Activated B cell treated with CpG ODN at 0.5 μM for 24 hours (primary cell): ENCODE data around the gene POU2F1. TPM values are rescaled to one million over a fixed set of nuclear protein-coding genes. Genes with fewer than 3 reads are reported as not detected.

Experiments
- ATAC-seq: fragments of 200-7000 bp; cut with Tn5 transposase; one replicate; pipeline ENCODE4 v1.10.0; 2021; ENCODE audit warnings: low read depth, mild to moderate bottlenecking, moderate library complexity
- CTCF ChIA-PET: fragments of 350-600 bp; sonication (Branson Sonifier 250); formaldehyde crosslinking; loops from one replicate; lab custom pipeline; 2021; ENCODE audit warnings: antibody characterized with exemption; lab: Charles Lee
- POLR2A ChIA-PET: fragments of 350-600 bp; sonication (Branson Sonifier 250); formaldehyde crosslinking; loops from one replicate; lab custom pipeline; 2021; ENCODE audit warnings: antibody characterized with exemption; lab: Charles Lee
- DNase-seq: peaks from one replicate; pipeline ENCODE4 v3.0.0; 2022
- H3K27ac Mint-ChIP-seq: one replicate; pipeline ENCODE4 v1.8.0; 2020; ENCODE audit warnings: mixed read lengths
- H3K27me3 Mint-ChIP-seq: one replicate; pipeline ENCODE4 v1.8.0; 2021; ENCODE audit warnings: mixed read lengths
- H3K36me3 Mint-ChIP-seq: one replicate; pipeline ENCODE4 v1.8.0; 2021; ENCODE audit warnings: low read depth, mixed read lengths
- H3K4me1 Mint-ChIP-seq: one replicate; pipeline ENCODE4 v1.8.0; 2021; ENCODE audit warnings: mixed read lengths
- H3K4me3 Mint-ChIP-seq: one replicate; pipeline ENCODE4 v1.8.0; 2020; ENCODE audit warnings: mild to moderate bottlenecking, mixed read lengths
- H3K9me3 Mint-ChIP-seq: one replicate; pipeline ENCODE4 v1.8.0; 2020; ENCODE audit warnings: mixed read lengths
- intact Hi-C: fragments of 100-400 bp; cut with micrococcal nuclease; formaldehyde crosslinking; loops from one replicate; pipeline ENCODE4 v1.15.1; 2024
- total RNA-seq: library from RNA; stranded (reverse); gene quantifications from 2 replicates; pipeline ENCODE4 v1.2.3, GENCODE V29; 2022
- TF ChIP-seq, protein P1 (sequence below): fragments of 200-600 bp; IDR thresholded peaks from one replicate; pipeline ENCODE4 v1.8.0; 2022; ENCODE audit warnings: antibody characterized with exemption, mild to moderate bottlenecking

POU2F1 gene
- 30.5 and 35.5 TPM in 2 replicates for total RNA-seq

DNA sequence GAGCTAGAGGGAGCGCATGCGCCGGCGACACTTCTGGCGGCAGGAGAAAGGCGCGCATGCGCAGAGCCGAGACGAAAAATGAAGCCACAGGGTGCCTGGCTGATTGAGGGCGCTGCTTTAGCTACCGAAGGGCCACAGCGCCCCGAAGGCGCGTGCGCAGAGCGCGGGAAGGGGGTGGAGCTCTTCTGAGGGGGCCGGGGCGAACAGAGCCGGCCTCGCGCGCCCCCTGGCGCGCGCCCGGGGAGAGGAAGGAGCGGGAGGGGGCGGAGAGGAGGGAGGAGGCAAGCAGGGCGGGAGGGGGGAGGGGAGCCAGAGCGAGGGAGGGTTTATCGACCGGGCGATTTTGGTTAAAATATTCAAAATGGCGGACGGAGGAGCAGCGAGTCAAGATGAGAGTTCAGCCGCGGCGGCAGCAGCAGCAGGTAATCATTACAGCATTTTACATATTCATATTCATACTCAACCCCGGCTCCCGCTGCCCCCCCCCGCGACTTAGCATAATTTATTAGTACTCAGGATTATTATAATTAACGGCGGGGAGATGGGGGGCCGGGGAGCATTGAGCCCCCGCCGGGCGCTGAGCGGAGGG lies at the start of gene POU2F1:
POU2F1 (plus strand) TSS at position 350 of the 589 bp plus-strand sequence; CDS start at position 362, 12 bp downstream.
- Mint-ChIP-seq H3K27me3 (no peaks in the 10 kb centered on the region), H3K4me3 (peak within 1 kb of the TSS; percentile 93), H3K36me3 (peaks cover 11% of the 10 kb centered on the region), H3K9me3 (peaks cover 2% of the 10 kb centered on the region), H3K4me1 (peaks cover 37% of the 10 kb centered on the region), H3K27ac (peak within 1 kb of the TSS; percentile 89)
- ChIA-PET CTCF (interaction anchor here (0.7 to 2.2 kb wide), 18 partner anchors 11 to 333 kb away, joined by 3 to 13 read pairs (median 5); partner anchors contain the start of gene CREG1), POLR2A (interaction anchor here (0.5 to 3.6 kb wide), 43 partner anchors 8 to 1895 kb away, joined by 3 to 51 read pairs (median 5); partner anchors contain the start of genes CREG1, DCAF6, MPC2 and POGK)
- peak; percentile 70 for ATAC-seq
- intact Hi-C loops, result loop anchor here (1.0 to 10.0 kb wide), 15 partner anchors 109 to 1586 kb away; partner anchors contain the start of genes DCAF6, FAM78B, MGST3 and POGK
- TF ChIP-seq, protein P1, sequence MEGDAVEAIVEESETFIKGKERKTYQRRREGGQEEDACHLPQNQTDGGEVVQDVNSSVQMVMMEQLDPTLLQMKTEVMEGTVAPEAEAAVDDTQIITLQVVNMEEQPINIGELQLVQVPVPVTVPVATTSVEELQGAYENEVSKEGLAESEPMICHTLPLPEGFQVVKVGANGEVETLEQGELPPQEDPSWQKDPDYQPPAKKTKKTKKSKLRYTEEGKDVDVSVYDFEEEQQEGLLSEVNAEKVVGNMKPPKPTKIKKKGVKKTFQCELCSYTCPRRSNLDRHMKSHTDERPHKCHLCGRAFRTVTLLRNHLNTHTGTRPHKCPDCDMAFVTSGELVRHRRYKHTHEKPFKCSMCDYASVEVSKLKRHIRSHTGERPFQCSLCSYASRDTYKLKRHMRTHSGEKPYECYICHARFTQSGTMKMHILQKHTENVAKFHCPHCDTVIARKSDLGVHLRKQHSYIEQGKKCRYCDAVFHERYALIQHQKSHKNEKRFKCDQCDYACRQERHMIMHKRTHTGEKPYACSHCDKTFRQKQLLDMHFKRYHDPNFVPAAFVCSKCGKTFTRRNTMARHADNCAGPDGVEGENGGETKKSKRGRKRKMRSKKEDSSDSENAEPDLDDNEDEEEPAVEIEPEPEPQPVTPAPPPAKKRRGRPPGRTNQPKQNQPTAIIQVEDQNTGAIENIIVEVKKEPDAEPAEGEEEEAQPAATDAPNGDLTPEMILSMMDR, result no peak
- peak; percentile 97 for DNase-seq

DNA sequence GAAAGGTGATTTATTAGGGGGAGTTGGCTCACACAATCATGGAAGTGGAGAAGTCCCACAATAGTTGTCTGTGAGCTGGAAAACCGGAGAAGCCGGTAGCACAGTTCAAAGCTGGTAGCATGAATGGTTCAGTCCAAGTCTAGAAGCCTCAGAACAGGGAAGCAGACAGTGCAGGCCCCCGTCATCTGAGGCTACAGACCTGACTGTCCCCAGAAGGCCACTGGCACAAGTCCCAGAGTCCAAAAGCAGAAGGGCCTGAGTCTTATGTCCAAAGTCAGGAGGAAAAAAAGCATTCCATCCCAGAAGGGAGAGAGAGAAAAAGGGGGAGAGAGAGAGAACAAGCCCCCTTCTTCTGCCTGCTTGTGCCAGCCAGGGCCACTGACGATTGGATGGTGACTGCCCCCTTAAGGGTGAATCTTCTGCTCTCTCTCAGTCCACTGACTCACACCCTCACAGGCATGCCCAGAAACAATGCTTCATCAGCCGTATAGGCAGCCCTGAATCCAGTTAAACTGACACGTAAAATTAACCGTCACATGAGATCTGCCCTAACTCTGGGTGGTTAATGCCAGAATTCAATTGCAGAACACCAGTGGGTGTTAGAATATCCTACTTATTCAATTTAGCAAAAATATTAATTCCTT lies 49.3 kb upstream of the POU2F1 start:
- POLR2A ChIA-PET, result no interaction called here
- ATAC-seq, result no peak
- Mint-ChIP-seq H3K36me3 (no peaks in the 10 kb centered on the region), H3K27ac (no peak overlapping the region), H3K27me3 (peaks cover 34% of the 10 kb centered on the region), H3K4me1 (no peaks in the 10 kb centered on the region), H3K9me3 (peaks cover 6% of the 10 kb centered on the region), H3K4me3 (no peak overlapping the region)
- CTCF ChIA-PET, result no interaction called here
- TF ChIP-seq, protein P1, result no peak
- intact Hi-C loops, result no loop called here
- no peak for DNase-seq

DNA sequence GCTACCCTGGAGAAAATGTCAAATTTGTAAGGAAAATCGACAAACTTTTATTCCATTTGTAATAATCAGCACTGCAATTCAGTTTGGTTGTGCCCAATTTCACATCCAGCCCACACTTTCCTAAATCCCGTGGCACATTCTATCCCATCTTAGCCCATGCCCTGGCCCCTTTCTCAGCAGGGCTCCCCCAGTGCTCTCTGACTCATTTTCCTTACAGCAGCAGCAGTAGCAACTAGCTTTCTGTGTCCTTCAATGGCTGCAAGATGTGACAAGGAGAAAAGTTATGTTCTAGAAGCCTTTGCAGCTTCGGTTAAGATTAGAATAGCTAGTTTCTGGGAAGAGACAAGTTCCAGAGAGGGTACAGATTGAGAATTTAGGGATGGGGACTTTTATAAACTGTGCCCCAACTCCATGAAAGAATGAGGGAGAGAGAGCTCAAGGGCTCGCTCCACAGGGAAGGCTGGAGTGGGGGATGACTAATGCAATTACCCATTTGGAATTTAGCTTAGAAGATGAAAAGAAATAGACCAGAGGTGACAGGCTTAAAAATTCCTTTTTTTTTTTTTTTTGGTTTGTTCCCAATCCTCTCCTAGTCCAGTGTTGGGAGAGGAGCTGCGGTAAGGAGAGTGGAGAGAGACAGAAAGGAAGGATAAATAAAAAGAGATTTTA lies 47.0 kb upstream of the POU2F1 start:
- TF ChIP-seq, protein P1, result no peak
- no peak overlapping the region for H3K4me3 Mint-ChIP-seq
- intact Hi-C loops, result no loop called here
- no peaks in the 10 kb centered on the region for H3K36me3 Mint-ChIP-seq
- no peak overlapping the region for H3K27ac Mint-ChIP-seq
- peaks cover 5% of the 10 kb centered on the region for H3K9me3 Mint-ChIP-seq
- H3K27me3 Mint-ChIP-seq, result peaks cover 22% of the 10 kb centered on the region
- POLR2A ChIA-PET, result no interaction called here
- DNase-seq (no peak), ATAC-seq (no peak)
- H3K4me1 Mint-ChIP-seq, result no peaks in the 10 kb centered on the region
- CTCF ChIA-PET, result no interaction called here

DNA sequence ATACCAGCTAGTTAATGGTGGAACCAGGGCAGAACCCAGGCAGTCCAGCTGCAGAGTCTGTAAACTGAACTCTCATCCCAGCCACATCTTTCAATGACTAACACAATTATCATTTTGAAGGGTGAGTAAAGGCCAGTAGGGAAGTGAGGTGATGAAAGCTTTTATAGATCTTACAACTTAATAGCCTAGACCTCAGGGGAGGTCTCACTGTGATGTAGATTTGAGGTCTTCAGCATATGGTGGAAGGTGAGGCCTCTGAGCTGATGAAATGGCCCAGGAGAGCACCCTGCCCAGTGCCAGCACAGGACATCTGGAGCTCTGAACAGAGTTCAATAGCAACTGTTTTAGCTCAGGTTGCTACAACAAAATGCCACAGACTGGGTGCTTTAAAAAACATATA lies 44.8 kb upstream of the POU2F1 start:
- Mint-ChIP-seq H3K4me1 (no peaks in the 10 kb centered on the region), H3K36me3 (no peaks in the 10 kb centered on the region), H3K9me3 (peaks cover 5% of the 10 kb centered on the region), H3K27ac (no peak overlapping the region), H3K4me3 (no peak overlapping the region), H3K27me3 (peaks cover 8% of the 10 kb centered on the region)
- ATAC-seq (no peak), DNase-seq (no peak)
- ChIA-PET CTCF (no interaction called here), POLR2A (no interaction called here)
- intact Hi-C loops, result no loop called here
- TF ChIP-seq, protein P1, result no peak

DNA sequence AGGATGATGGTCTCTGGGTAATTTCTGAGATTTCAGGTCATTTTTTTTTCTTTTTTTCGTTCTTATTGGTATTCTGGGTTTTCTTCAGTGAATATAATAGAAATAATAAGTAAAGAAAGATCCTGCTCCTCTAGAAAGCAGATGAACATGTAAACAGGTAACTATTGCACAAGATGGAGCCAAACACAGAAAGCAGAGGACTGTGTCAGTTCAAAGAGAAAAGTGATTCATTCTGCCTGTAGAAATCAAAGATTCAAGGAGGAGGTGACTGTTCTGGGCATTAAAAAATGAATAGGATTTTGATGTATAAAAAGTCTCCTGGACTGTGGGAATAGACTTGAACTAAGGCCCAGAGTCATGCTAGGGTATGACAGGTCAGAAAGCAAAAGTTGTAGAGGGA lies 41.9 kb upstream of the POU2F1 start:
- H3K27me3 Mint-ChIP-seq, result no peaks in the 10 kb centered on the region

More for the DNA sequence above, 41.9 kb upstream of the POU2F1 start:
- TF ChIP-seq, protein P1, result no peak
- DNase-seq, result no peak
- intact Hi-C loops, result no loop called here
- ChIA-PET CTCF (no interaction called here), POLR2A (no interaction called here)
- Mint-ChIP-seq H3K4me3 (no peak overlapping the region), H3K9me3 (peaks cover 5% of the 10 kb centered on the region), H3K4me1 (no peaks in the 10 kb centered on the region), H3K36me3 (no peaks in the 10 kb centered on the region), H3K27ac (no peak overlapping the region)
- ATAC-seq, result no peak
